OCI-LY3 (cell line): ENCODE results near the gene FGD5.

Experiments
- H2AFZ ChIP-seq: fragments of 200-600, 300-600 bp; shearing (Covaris generic); 2 replicates; pipeline ENCODE4 v1.6.0; 2014; ENCODE audit warnings: antibody characterized with exemption, low read depth, low read length
- H3K27ac ChIP-seq: fragments of 200-600, 300-600 bp; sonication (generic); 2 replicates; pipeline ENCODE4 v1.5.1; 2014; ENCODE audit warnings: mild to moderate bottlenecking, low read length, moderate library complexity, mixed read lengths
- H3K27me3 ChIP-seq: fragments of 200-600, 300-600 bp; sonication (generic); 2 replicates; pipeline ENCODE4 v1.6.1; 2014; ENCODE audit warnings: low read depth, low read length, mixed read lengths
- H3K36me3 ChIP-seq: fragments of 200-600, 300-600 bp; sonication (generic); replicated peaks from 2 replicates; pipeline ENCODE3; 2014; ENCODE audit warnings: low read depth, low read length, mixed read lengths
- H3K4me1 ChIP-seq: fragments of 300-600, 200-600 bp; sonication (generic); 2 replicates; pipeline ENCODE4 v1.6.1; 2014; ENCODE audit warnings: low read length, mixed read lengths
- H3K4me2 ChIP-seq: fragments of 200-600, 300-600 bp; sonication (generic); 2 replicates; pipeline ENCODE4 v1.6.1; 2014; ENCODE audit warnings: low read length, mixed read lengths
- H3K4me3 ChIP-seq: fragments of 300-600, 200-600 bp; sonication (generic); 2 replicates; pipeline ENCODE4 v1.5.1; 2014; ENCODE audit warnings: antibody characterized with exemption, mild to moderate bottlenecking, low read length, moderate library complexity
- H3K79me2 ChIP-seq: fragments of 300-600, 200-600 bp; shearing (Covaris generic); 2 replicates; pipeline ENCODE4 v1.6.1; 2014; ENCODE audit warnings: mild to moderate bottlenecking, low read length, mixed read lengths
- H3K9ac ChIP-seq: fragments of 300-600, 200-600 bp; shearing (Covaris generic); 2 replicates; pipeline ENCODE4 v1.6.0; 2014; ENCODE audit warnings: mild to moderate bottlenecking, low read length, moderate library complexity
- H3K9me3 ChIP-seq: fragments of 200-600, 300-600 bp; shearing (Covaris generic); 2 replicates; pipeline ENCODE4 v1.6.1; 2014; ENCODE audit warnings: low read length, mixed read lengths; ENCODE audit not compliant: insufficient read depth
- H4K20me1 ChIP-seq: fragments of 200-600, 300-600 bp; sonication (generic); 2 replicates; pipeline ENCODE4 v1.6.1; 2016; ENCODE audit warnings: low read length, mixed read lengths; ENCODE audit not compliant: insufficient read depth
- EZH2phosphoT487 ChIP-seq: fragments of 200-600 bp; shearing (Covaris generic); IDR thresholded peaks from 2 replicates; pipeline ENCODE4 v1.6.1; 2018; ENCODE audit warnings: antibody characterized with exemption, mixed run types, low read depth

FGD5 gene

GRCh38 chr3:14980689-14981088, 161.9 kb downstream of the FGD5 start:
- no peak for TF ChIP-seq EZH2phosphoT487
- H3K9ac ChIP-seq, result no peak overlapping the region
- H3K36me3 ChIP-seq, result no peaks in the 10 kb centered on the region
- peaks cover 4% of the 10 kb centered on the region; the same call in 1 of the 2 replicates for H4K20me1 ChIP-seq
- H2AFZ ChIP-seq, result no peak overlapping the region
- no peaks in the 10 kb centered on the region for H3K9me3 ChIP-seq
- peaks cover 10% of the 10 kb centered on the region; the same call in 1 of the 2 replicates for H3K79me2 ChIP-seq
- H3K4me2 ChIP-seq, result peak overlapping the region; percentile 45
- H3K4me1 ChIP-seq, result peaks cover 11% of the 10 kb centered on the region
- 0 out of 2 replicates have a peak overlapping the region, but pooled peaks have one; percentile 7 for H3K27ac ChIP-seq
- no peak overlapping the region for H3K4me3 ChIP-seq
- H3K27me3 ChIP-seq, result no peaks in the 10 kb centered on the region
